LNCaP clone FGC (cell line): ENCODE data around the gene PWWP2B.

Experiments used
- DNase-seq: peaks from one replicate; pipeline ENCODE4 v3.0.0-alpha.2; 2011; ENCODE audit warnings: low read depth
- H3K4me3 ChIP-seq: 2 replicates; pipeline ENCODE4 v1.5.1; 2011; ENCODE audit warnings: mild to moderate bottlenecking, low read depth, low read length, control low read depth
- TF ChIP-seq, protein P1 (sequence below): IDR thresholded peaks from 2 replicates; pipeline ENCODE4 v1.5.1; 2012; ENCODE audit warnings: mild to moderate bottlenecking; ENCODE audit not compliant: control insufficient read depth, insufficient read depth; ENCODE audit errors: extremely low read depth

PWWP2B gene

DNA sequence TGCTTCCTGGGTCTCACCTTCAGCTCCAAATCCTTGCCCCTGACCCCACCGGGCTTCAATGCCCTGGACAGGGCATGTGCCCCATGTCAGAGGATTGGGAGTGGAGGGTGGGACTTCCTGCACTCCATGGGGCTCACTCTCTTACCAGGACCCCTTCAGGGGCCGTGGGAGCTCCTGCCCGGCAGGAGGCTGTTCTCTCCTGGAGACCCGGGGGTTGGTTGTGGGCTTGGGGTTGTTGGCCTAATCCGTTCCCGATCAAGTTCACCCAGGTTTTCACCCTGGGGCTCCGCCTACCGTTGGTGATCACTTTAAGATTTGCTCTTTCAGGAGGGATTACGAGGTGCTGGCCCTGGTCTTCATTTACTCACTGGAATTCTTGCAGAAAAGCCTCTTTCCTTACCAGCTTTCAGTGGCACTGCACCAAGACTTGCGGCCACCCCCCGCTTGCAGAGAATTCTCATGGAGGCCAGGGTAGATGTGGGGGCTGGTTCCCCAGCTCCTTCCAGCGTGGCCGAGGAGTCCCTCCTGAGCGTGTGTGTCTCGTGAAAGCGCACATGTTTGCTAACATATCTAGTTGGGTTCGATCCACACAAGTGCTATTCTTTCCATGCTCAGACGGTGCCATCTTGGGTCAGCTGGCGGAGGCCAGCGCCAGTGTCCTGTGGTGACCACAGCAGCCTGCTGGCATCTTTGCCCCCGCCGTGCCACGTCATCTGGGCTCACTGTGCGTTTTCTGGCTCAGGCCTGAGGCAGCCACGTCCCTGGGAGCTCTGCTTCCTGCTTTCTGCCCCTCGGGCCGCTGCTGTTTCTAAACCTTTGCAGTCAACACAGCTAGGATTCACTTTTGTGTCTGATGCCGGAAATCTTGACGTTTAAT, 15.6 kb downstream of the PWWP2B start:
- peak overlapping the region; percentile 0; the same call in 1 of the 2 replicates for H3K4me3 ChIP-seq
- TF ChIP-seq, protein P1, sequence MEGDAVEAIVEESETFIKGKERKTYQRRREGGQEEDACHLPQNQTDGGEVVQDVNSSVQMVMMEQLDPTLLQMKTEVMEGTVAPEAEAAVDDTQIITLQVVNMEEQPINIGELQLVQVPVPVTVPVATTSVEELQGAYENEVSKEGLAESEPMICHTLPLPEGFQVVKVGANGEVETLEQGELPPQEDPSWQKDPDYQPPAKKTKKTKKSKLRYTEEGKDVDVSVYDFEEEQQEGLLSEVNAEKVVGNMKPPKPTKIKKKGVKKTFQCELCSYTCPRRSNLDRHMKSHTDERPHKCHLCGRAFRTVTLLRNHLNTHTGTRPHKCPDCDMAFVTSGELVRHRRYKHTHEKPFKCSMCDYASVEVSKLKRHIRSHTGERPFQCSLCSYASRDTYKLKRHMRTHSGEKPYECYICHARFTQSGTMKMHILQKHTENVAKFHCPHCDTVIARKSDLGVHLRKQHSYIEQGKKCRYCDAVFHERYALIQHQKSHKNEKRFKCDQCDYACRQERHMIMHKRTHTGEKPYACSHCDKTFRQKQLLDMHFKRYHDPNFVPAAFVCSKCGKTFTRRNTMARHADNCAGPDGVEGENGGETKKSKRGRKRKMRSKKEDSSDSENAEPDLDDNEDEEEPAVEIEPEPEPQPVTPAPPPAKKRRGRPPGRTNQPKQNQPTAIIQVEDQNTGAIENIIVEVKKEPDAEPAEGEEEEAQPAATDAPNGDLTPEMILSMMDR: no peak
- DNase-seq: no peak

DNA sequence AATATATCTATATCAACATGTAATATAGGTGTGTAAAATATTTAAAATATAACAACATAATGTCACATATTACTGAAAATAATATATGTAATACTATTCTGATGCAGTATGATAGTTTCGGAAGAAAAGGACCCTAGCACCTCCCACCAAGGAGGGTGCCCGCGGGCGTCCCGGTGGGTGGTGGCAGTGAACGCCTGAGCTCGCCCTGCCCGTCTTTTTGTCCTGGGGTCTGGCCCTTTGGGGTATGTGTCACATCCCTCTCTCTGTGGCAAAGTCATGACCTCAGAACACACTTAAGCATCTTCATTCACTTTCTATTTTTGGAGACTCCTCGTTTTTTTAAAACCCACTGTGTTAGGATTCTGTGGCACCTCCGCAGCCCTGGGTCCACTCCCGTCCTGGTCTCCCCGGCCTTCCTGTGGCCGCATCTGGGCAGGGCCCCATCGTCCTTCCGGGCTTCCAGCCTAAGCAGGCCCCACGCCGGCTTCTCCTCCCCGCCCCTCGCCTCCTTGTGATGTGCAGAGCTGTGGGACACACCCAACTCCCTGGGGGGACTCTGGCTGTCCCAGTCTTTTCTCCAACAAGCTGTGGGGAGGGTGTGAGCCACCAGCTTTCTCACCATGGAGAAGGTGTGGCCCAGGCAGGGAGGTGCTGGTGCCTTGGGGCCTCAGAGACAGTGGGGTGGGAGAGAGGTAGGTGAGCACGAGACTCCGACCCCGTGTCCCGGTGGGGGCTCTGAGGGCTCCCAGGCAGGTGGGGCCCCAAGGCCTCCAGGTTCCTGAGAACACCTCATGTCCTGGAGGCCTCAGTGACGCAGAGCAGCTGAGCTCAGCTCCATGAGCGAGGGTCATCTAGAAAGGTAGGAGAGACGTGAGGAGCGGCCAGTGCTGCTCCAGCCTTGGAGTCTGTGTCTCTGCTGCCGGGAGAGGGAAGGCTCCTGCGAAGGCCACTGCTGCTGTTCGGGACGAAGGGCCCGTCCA, 16.5 kb downstream of the PWWP2B start:
- DNase-seq: no peak
- TF ChIP-seq, protein P1: no peak
- no peak overlapping the region for H3K4me3 ChIP-seq

DNA sequence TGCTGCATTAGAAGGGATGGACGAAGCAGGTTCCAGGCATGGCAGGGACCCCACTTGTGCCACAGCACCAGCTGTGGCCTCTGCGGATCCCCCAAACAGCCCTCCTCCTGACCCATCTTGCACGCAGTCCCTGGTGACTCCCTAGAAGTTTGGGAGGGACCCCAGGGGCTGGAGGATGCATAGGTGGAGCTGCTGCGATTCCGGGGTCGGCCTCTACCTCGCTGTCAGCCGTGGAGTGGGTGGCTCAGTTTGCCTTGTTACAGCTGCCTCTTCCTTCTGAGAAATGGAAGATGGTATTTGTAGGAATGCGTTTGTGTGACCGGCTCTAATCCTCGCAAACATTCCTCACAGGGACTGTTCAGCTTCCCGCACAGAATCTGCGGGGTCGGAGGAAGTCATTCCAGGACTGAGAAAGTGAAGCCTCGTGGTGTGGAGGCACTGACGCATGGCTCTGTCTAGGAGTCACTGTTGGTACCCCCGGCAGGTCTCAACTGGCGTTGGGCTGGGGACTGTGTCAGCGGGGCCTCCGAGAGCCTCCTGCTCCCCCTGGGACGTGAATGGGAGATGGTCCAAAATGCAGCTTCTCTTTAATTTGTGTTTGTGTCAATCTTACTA, 17.5 kb downstream of the PWWP2B start:
- DNase-seq: no peak
- TF ChIP-seq, protein P1: no peak

DNA sequence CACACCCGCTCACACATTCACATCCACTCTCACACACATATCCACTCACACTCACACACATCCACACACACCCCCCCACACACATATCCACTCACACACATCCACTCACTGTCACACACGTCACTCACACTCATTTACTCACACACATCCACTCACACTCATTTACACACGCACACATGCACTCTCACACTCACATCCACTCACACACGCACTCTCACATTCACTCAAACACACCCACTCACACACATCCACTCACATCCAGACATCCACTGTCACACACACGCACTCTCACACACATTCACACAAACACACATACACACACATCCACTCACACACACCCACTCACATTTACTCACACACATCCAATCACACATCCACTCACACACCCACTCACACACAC, 18.3 kb downstream of the PWWP2B start:
- no peak overlapping the region for H3K4me3 ChIP-seq
- TF ChIP-seq, protein P1: no peak
- DNase-seq: no peak

More for the DNA sequence above, 17.5 kb downstream of the PWWP2B start:
- no peak overlapping the region for H3K4me3 ChIP-seq

DNA sequence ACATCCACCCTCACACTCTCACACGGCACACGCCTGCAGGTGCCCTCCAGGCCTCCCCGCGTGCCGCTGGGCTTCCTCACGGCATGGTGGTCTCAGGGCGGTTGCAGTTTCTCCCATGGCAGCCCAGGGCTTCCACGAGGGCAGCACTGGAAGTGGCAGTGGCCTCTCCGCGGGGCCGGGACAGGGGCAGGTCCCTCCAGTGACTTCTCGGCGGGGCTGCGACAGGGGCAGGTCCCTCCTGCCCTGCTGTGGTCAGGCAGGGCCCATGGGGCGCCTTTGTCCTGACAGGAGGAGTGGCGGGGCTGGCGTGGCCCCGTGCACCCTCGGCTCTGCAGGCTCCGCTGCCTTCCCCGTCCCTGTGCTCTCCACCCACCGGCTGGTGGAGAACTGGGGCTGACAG, 19.0 kb downstream of the PWWP2B start:
- DNase-seq: no peak
- TF ChIP-seq, protein P1: no peak
- H3K4me3 ChIP-seq: no peak overlapping the region

DNA sequence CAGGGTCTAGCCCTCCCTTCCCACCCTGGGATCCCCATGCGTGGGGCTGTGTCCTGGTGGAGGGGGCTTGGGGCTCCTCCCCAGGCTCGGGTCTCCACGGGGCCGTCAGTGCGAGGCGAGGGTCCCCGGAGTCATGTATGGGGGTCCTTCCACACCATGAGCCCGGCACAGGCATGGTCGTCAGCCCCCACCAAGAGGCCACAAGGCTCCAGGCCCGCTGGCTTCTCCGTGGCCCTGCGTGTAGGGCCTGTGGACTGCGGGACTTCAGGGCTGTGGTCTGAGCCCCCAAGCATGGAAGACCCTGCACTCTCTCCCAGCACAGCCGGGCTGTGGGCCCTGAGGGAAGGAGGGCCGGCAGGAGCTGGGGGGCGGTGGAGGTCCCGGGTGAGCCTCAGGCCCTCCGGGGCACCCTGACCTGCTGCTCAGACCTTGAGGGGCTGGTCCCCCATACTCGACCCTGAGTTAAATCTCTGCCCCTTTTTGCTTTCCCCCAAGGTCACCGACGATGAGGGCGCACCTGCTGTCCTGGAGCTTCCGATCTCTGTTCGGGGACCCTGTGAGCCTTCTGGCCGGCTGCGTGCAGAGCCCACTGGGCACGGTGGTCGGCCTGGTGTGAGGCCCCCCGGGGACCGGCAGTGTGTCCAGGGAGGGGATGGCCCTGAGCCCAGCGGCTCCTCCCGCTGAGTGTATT, 19.7 kb downstream of the PWWP2B start:
- no peak overlapping the region for H3K4me3 ChIP-seq
- TF ChIP-seq, protein P1: no peak
- DNase-seq: no peak
